ENCODE data around the gene SEC16A. TPM values are rescaled to one million over a fixed set of nuclear protein-coding genes. Genes with fewer than 3 reads are reported as not detected.

SEC16A gene
- total and polyA plus RNA-seq, 2 donors (not counting 3 experiments of a cell fraction or from before 2014, with no cell fraction given): 34.5 to 80.6 TPM

DNA sequence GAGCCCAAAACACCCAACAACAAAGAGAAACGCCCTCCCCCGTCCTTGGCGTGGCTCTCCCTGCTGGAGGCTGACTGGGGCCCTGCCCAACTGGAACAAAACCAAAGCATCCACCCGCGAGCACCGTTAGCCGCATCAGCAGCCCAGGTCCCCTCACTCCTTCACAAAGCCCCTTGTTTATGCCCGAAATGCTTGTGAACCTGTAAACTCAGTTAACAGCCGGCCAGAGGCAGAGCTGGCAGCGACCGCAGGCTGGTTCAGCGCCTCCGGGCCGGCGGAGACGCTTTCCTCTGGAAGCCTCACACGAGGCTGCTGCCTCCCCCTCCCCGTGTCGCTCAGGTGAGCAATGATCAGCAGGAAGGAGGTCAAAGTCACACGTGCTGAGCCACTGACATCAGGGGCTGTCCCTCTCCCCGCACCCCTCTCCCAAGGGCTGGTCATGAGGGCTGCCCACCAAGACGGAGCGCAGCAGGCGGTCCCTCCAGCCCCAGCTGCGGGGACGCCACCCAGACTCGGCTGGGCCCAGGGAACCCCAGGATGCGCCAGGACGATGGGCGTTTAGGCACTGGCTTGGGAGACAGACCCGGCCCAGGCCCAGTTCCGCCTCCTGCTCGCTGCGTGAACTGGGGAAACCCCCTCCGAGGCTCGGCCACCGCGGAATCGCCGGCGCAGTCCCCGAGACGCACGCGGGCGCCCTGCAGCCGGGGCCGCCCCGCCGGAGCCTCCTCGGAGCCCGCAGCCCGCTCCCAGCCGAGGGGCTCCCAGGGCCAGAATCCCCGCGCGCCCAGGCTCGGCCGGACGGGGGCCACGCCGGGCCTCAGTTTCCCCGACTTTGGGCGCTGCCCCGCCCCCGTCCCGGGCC, 83.4 kb downstream of the SEC16A start:
- Histone ChIP-seq H3K9me1 (replicated peaks; ENCODE audit: control insufficient read depth, extremely low read depth, insufficient read depth, low read length) (no peaks in the 10 kb centered on the region), H3K27ac (ENCODE audit: insufficient read depth, low read depth, low read length) (peak overlapping the region; percentile 27), H3K36me3 (ENCODE audit: control insufficient read depth in 2 of 2, extremely low read depth in 1 of 2, insufficient read depth in 2 of 2, low read length in 2 of 2) (peaks cover 4 to 40% of the 10 kb centered on the region in 2 experiments), H4K20me1 (replicated peaks; ENCODE audit: control insufficient read depth, extremely low read depth, insufficient read depth, low read length) (no peaks in the 10 kb centered on the region), H3K4me2 (ENCODE audit: insufficient read depth, low read length) (peak overlapping the region; percentile 64), H3K79me2 (ENCODE audit: control insufficient read depth, insufficient read depth, low read length) (peaks cover 22% of the 10 kb centered on the region), H3K9ac (replicated peaks; ENCODE audit: extremely low read depth, insufficient read depth, low read length) (peak overlapping the region; percentile 70), H2AFZ (ENCODE audit: low read depth, low read length) (peak overlapping the region; percentile 67), H3K4me3 (replicated peaks in 1 of 3; ENCODE audit: insufficient read depth in 1 of 3, low read depth in 1 of 3, low read length in 3 of 3) (peak overlapping the region; percentile 55 to 96 (median 62)), H3K9me3 (replicated peaks; ENCODE audit: control insufficient read depth, insufficient read depth, low read length) (no peaks in the 10 kb centered on the region), H3K4me1 (ENCODE audit: control insufficient read depth, extremely low read depth, insufficient read depth, low read length) (peaks cover 10% of the 10 kb centered on the region), H3K27me3 (ENCODE audit: control insufficient read depth in 2 of 2, insufficient read depth in 2 of 2, low read length in 2 of 2) (no peaks in the 10 kb centered on the region)
- dilution Hi-C loops (cut with MboI; ENCODE audit: extremely low pct_ligation_motif_present, low sequenced_read_pairs) (no loop called here), intact Hi-C loops (cut with micrococcal nuclease) (loop anchor here (1.0 kb wide), 4 partner anchors 11 to 87 kb away; partner anchors contain the start of genes DNLZ, ENTR1 and PMPCA)
- BruUV-seq (replicated peaks): no TSS peak
- ChIA-PET POLR2A (no interaction called here), CTCF (interaction anchor here (1.0 to 2.9 kb wide), 4 partner anchors 10 to 232 kb away, joined by 3 to 8 read pairs (median 5); partner anchors contain the start of genes ENTR1 and PMPCA)
- TF ChIP-seq GATA2 (IDR thresholded peaks at IDR 0.05; ENCODE audit: insufficient read depth, insufficient read length, low read depth, low read length): no peak
- TF ChIP-seq, protein P1, sequence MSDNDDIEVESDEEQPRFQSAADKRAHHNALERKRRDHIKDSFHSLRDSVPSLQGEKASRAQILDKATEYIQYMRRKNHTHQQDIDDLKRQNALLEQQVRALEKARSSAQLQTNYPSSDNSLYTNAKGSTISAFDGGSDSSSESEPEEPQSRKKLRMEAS (IDR thresholded peaks at IDR 0.05; ENCODE audit: insufficient read depth, insufficient read length): peak; percentile 11
- DNase-seq (ENCODE audit: low read depth, low spot score): peak; percentile 24
- FAIRE-seq: peak; percentile 61

DNA sequence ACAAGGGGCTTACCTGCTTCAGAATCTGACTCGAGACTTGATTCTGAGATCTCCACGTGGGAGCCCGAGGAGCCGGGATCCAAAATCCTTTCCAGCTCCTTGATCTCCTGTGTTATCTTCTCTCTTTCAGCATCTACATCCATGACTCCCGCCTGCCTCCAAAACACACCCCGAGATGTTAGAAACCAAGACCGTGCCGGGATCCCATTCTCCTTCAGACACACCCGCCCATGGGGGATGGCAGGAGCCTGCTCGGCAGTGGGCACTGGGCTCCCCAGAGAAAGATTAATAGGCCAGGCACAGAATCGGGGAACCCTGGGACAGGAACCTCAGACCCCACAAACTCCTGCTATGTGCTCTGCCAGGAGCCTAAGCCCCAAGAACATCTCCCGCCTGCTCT, 84.6 kb downstream of the SEC16A start:
- Histone ChIP-seq H3K27me3 (ENCODE audit: control insufficient read depth in 2 of 2, insufficient read depth in 2 of 2, low read length in 2 of 2) (no peaks in the 10 kb centered on the region), H3K4me1 (ENCODE audit: control insufficient read depth, extremely low read depth, insufficient read depth, low read length) (peaks cover 10% of the 10 kb centered on the region), H3K4me3 (replicated peaks in 1 of 3; ENCODE audit: insufficient read depth in 1 of 3, low read depth in 1 of 3, low read length in 3 of 3) (no peak overlapping the region), H3K9me3 (replicated peaks; ENCODE audit: control insufficient read depth, insufficient read depth, low read length) (no peaks in the 10 kb centered on the region), H3K79me2 (ENCODE audit: control insufficient read depth, insufficient read depth, low read length) (peaks cover 22% of the 10 kb centered on the region), H3K4me2 (ENCODE audit: insufficient read depth, low read length) (no peak overlapping the region), H3K27ac (ENCODE audit: insufficient read depth, low read depth, low read length) (no peak overlapping the region), H3K36me3 (ENCODE audit: control insufficient read depth in 2 of 2, extremely low read depth in 1 of 2, insufficient read depth in 2 of 2, low read length in 2 of 2) (peaks cover 4 to 43% of the 10 kb centered on the region in 2 experiments), H2AFZ (ENCODE audit: low read depth, low read length) (no peak overlapping the region), H4K20me1 (replicated peaks; ENCODE audit: control insufficient read depth, extremely low read depth, insufficient read depth, low read length) (no peaks in the 10 kb centered on the region), H3K9me1 (replicated peaks; ENCODE audit: control insufficient read depth, extremely low read depth, insufficient read depth, low read length) (no peaks in the 10 kb centered on the region), H3K9ac (replicated peaks; ENCODE audit: extremely low read depth, insufficient read depth, low read length) (no peak overlapping the region)
- FAIRE-seq (no peak), DNase-seq (ENCODE audit: low read depth, low spot score) (no peak)
- dilution Hi-C loops (cut with MboI; ENCODE audit: extremely low pct_ligation_motif_present, low sequenced_read_pairs): no loop called here
- no TSS peak for BruUV-seq (replicated peaks)
- intact Hi-C loops (cut with micrococcal nuclease): no loop called here
- ChIA-PET CTCF (interaction anchor here (1.0 to 2.3 kb wide), 2 partner anchors 12 to 85 kb away, joined by 4 to 8 read pairs; partner anchors contain the start of genes ENTR1 and PMPCA), POLR2A (no interaction called here)
- TF ChIP-seq POLR2AphosphoS5 (IDR thresholded peaks at IDR 0.05; ENCODE audit: insufficient read depth, low read depth, low read length) (no peak), FOS (IDR thresholded peaks at IDR 0.05; ENCODE audit: borderline replicate concordance, insufficient read depth, low read length) (no peak)
- TF ChIP-seq, protein P1 (IDR thresholded peaks at IDR 0.05; ENCODE audit: insufficient read depth, insufficient read length): no peak

Data from endothelial cell of umbilical vein (primary cell).